GM10266 (cell line): Measurements from ENCODE around the gene TMOD2.
A peak's percentile ranks its signal among the peaks of the same experiment; 100 is the strongest.

Source experiments
- DNase-seq: peaks from one replicate; pipeline ENCODE4 v3.0.0; 2012; ENCODE audit errors: extremely low spot score
- CTCF ChIP-seq: IDR thresholded peaks from 2 replicates; pipeline ENCODE4 v1.5.1; 2012; ENCODE audit warnings: mild to moderate bottlenecking, low read depth; ENCODE audit not compliant: control insufficient read depth, insufficient read depth; ENCODE audit errors: missing control alignments

TMOD2 gene

DNA sequence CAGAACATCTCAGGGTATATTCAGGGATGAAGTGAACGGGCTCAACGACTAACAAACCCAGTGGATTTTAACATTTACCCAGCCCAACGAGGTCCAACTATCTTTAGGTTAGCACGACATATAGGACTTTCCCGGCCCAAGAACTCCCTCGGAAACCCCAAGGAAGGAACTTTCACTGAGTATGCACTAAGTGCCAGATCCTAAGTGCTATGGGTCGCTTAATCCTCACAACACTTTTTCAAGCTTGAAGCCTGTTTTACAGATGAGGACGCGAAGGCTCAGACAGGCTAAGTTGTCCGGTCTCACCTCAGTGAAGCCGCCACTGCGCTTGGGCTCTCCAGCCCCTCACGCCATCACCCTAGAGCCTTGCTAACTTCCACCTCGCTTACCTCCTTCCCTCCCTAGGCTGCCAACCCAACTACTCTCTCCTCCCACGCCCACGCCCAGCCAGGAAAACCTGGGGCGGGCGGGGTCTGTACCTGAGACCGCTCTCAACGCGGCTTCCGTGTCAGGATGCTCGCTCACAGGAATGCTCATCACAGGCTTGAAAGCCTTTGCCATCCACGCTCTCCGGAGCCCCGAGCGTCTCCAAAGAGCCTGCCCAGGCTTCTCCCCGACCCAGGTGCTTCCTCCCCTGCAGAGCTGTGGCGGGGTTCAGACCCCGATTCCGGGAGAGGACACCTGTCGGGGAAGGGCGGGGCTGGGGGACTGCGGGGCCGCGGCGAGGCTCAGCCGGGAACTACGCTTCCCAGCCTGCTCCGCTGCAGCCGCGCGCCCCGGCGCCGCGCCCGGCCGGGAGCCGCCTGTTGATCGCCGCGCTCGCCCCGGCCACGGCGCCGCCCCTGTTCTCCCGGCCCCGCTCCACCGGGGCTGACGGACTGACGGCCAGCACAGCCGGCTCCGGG is at the start of gene TMOD2:
Gene TMOD2, plus strand, starts transcription at position 806 of the 905 bp plus-strand sequence. CDS start 14,845 bp downstream, outside the sequence.
- TF ChIP-seq CTCF: no peak
- DNase-seq: peak; percentile 70

DNA sequence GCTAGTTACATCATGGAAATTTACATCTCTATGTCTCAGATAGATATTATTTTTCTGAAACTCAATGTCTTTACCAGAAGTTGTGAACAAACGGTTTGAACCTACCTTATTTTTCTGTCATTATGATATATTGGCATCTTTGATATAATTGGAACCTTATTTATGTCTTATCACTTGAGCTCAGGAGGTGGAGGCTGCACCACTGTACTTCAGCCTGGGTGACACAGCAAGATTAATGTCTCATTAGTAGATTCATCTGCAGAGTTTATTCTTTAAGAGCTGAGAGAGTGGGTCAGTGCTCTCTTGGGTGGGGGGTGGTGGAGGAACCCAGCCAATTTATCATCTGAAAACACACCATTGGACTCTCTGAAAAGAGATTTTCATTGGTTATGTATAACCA is 48.7 kb upstream of the TMOD2 start:
- TF ChIP-seq CTCF: no peak
- DNase-seq: no peak

DNA sequence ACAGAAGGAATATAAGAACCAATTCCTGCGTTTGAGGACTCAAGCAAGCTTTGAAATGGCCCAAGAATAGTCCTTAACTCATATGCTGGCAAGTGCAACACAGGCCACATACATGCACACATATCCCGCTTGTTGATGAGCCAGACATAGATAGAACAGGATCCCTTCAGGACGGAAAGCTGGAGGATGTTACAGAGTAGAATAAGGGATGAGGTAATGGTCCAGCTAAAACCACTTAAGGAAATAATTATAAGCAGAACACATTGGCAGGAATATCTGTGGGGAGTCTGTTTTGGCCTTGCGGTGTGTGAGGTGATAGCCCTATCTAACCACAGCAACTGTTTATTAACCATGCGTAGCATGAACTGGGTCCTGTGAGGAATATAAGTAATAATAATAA is 45.1 kb upstream of the TMOD2 start:
- no peak for DNase-seq
- no peak for TF ChIP-seq CTCF

- DNase-seq: no peak
- no peak for TF ChIP-seq CTCF
Measured at GRCh38 chr15:51706926-51707608, 44.3 kb upstream of the TMOD2 start.

- no peak for DNase-seq
- TF ChIP-seq CTCF: no peak
Measured at GRCh38 chr15:51708013-51708412, 43.4 kb upstream of the TMOD2 start.

GRCh38 chr15:51709031-51709430 is 42.4 kb upstream of the TMOD2 start:
- TF ChIP-seq CTCF: no peak
- no peak for DNase-seq

GRCh38 chr15:51714162-51714561 is 37.2 kb upstream of the TMOD2 start:
- no peak for DNase-seq
- no peak for TF ChIP-seq CTCF
